ENCODE measurements around the gene CYTH4. TPM values are rescaled to one million over a fixed set of nuclear protein-coding genes. Genes with fewer than 3 reads are reported as not detected.

The CYTH4 gene
- total RNA-seq, 1 experiment from 2014 or later = 3.8 TPM

DNA sequence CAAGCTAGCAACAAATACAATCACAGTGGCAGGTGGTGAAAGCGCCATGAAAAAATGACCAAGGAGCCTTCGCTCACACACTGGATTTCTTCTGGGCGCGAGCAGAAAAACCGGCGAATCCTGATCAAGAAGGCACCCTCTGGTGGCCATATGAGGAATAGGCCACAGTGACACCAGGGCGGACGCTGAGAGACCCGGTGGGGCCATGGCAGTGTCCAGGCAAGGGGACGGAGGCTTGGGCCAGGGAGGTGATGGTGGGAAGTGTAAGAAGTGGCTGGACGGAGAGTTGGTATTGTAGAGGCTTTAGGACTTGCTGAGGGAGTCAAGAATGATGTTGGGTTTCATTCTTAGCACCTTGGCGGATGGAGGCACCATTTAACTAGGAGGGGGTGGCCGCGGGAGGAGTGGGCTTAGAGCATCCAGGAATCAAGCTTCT, 21.4 kb upstream of the CYTH4 start:
- POLR2A ChIA-PET = interaction anchor here (0.6 to 0.7 kb wide), 2 partner anchors 14 to 178 kb away, joined by 3 read pairs; no protein-coding TSS in a partner anchor
- no peaks in the 10 kb centered on the region for H3K79me2 ChIP-seq (ENCODE audit: insufficient read depth, low read length)
- no peaks in the 10 kb centered on the region for H4K20me1 ChIP-seq (ENCODE audit: insufficient read depth)
- BruUV-seq (replicated peaks) = no TSS peak
- TF ChIP-seq, protein P1, sequence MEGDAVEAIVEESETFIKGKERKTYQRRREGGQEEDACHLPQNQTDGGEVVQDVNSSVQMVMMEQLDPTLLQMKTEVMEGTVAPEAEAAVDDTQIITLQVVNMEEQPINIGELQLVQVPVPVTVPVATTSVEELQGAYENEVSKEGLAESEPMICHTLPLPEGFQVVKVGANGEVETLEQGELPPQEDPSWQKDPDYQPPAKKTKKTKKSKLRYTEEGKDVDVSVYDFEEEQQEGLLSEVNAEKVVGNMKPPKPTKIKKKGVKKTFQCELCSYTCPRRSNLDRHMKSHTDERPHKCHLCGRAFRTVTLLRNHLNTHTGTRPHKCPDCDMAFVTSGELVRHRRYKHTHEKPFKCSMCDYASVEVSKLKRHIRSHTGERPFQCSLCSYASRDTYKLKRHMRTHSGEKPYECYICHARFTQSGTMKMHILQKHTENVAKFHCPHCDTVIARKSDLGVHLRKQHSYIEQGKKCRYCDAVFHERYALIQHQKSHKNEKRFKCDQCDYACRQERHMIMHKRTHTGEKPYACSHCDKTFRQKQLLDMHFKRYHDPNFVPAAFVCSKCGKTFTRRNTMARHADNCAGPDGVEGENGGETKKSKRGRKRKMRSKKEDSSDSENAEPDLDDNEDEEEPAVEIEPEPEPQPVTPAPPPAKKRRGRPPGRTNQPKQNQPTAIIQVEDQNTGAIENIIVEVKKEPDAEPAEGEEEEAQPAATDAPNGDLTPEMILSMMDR (IDR thresholded peaks at IDR 0.05 in 2 of 3, conservative IDR thresholded peaks at IDR 0.05 in 1 of 3; ENCODE audit: borderline replicate concordance in 1 of 3, insufficient read depth in 1 of 3, low read depth in 2 of 3, low read length in 2 of 3) = peak; percentile 85 to 92 (median 92)
- no peak for TF ChIP-seq POLR2AphosphoS5 (IDR thresholded peaks at IDR 0.05; ENCODE audit: low read depth, low read length)
- peak; percentile 76 for TF ChIP-seq RAD21 (IDR thresholded peaks at IDR 0.05; ENCODE audit: low read depth)
- ATAC-seq = peak; percentile 72
- RAD21 ChIA-PET (ENCODE audit: low non-redundant PET in 1 of 2, low total read pairs in 2 of 2, uncharacterized antibody in 2 of 2, unreplicated experiment in 2 of 2) = no interaction called here
- peak; percentile 45 for DNase-seq (ENCODE audit: low read depth, low spot score)
- H3K36me3 ChIP-seq (ENCODE audit: control insufficient read depth in 1 of 2, insufficient read depth in 2 of 2, low read length in 2 of 2) = no peaks in the 10 kb centered on the region
- peak overlapping the region; percentile 67 for H2AFZ ChIP-seq (ENCODE audit: low read depth, low read length, poor library complexity, severe bottlenecking)
- H3K27ac ChIP-seq (ENCODE audit: low read depth, low read length) = no peak overlapping the region
- H3K9me3 ChIP-seq (ENCODE audit: control insufficient read depth in 1 of 2, insufficient read depth in 1 of 2, low read depth in 1 of 2, low read length in 2 of 2) = peaks cover 0 to 18% of the 10 kb centered on the region in 2 experiments; a peak in 1 of 4 replicates
- H3K4me1 ChIP-seq (ENCODE audit: control insufficient read depth in 1 of 2, insufficient read depth in 2 of 2, low read length in 2 of 2) = peaks cover 21 to 33% of the 10 kb centered on the region in 2 experiments
- no peaks in the 10 kb centered on the region for H3K9me2 ChIP-seq (ENCODE audit: insufficient read depth)
- peak overlapping the region; percentile 24; the same call in 1 of the 2 replicates for H3K9ac ChIP-seq (ENCODE audit: low read length)
- peak overlapping the region; percentile 63 for H3K4me2 ChIP-seq (ENCODE audit: low read length)
- no peak overlapping the region for H3K4me3 ChIP-seq (replicated peaks in 1 of 2; ENCODE audit: low read depth in 1 of 2, low read length in 2 of 2)
- intact Hi-C loops (cut with micrococcal nuclease) = loop anchor here (5.0 kb wide), 1 partner anchor 479 kb away; no protein-coding TSS in a partner anchor
- CTCF ChIA-PET = interaction anchor here (0.8 to 3.8 kb wide), 16 partner anchors 10 to 485 kb away, joined by 3 to 44 read pairs (median 6); partner anchors contain the start of genes IFT27 and RAC2
- no peaks in the 10 kb centered on the region for H3K27me3 ChIP-seq (ENCODE audit: insufficient read depth, low read length)

- Histone ChIP-seq H3K79me2 (ENCODE audit: insufficient read depth, low read length) (no peaks in the 10 kb centered on the region), H3K4me1 (ENCODE audit: control insufficient read depth in 1 of 2, insufficient read depth in 2 of 2, low read length in 2 of 2) (peaks cover 21 to 42% of the 10 kb centered on the region in 2 experiments), H3K4me2 (ENCODE audit: low read length) (no peak overlapping the region), H4K20me1 (ENCODE audit: insufficient read depth) (no peaks in the 10 kb centered on the region), H3K27ac (ENCODE audit: low read depth, low read length) (no peak overlapping the region), H3K36me3 (ENCODE audit: control insufficient read depth in 1 of 2, insufficient read depth in 2 of 2, low read length in 2 of 2) (no peaks in the 10 kb centered on the region), H3K4me3 (replicated peaks in 1 of 2; ENCODE audit: low read depth in 1 of 2, low read length in 2 of 2) (no peak overlapping the region), H3K9me3 (ENCODE audit: control insufficient read depth in 1 of 2, insufficient read depth in 1 of 2, low read depth in 1 of 2, low read length in 2 of 2) (peaks cover 0 to 18% of the 10 kb centered on the region in 2 experiments; a peak in 1 of 4 replicates), H3K9ac (ENCODE audit: low read length) (no peak overlapping the region), H3K9me2 (ENCODE audit: insufficient read depth) (no peaks in the 10 kb centered on the region), H2AFZ (ENCODE audit: low read depth, low read length, poor library complexity, severe bottlenecking) (no peak overlapping the region), H3K27me3 (ENCODE audit: insufficient read depth, low read length) (no peaks in the 10 kb centered on the region)
- TF ChIP-seq EGR1 (IDR thresholded peaks at IDR 0.05; ENCODE audit: low read depth) = no peak
- RAD21 ChIA-PET (ENCODE audit: low non-redundant PET in 1 of 2, low total read pairs in 2 of 2, uncharacterized antibody in 2 of 2, unreplicated experiment in 2 of 2) = no interaction called here
- POLR2A ChIA-PET = no interaction called here
- DNase-seq (ENCODE audit: low read depth, low spot score) (no peak), ATAC-seq (no peak)
- CTCF ChIA-PET = interaction anchor here (1.4 kb wide), 1 partner anchor 10 kb away, joined by 3 read pairs; no protein-coding TSS in a partner anchor
- no TSS peak for BruUV-seq (replicated peaks)
- intact Hi-C loops (cut with micrococcal nuclease) = loop anchor here (5.0 kb wide), 1 partner anchor 480 kb away; no protein-coding TSS in a partner anchor
These were observed 20.0 kb upstream of the CYTH4 start for GRCh38 chr22:37262346-37262745.

Data from HCT116 (cell line).